DMS79 treated with DMSO at 0.1 percent for 48 hours (cell line): ENCODE data around the gene ROBO1.
"Not testable (repeated sequence)": the region's sequence is repeated elsewhere in the genome, so short reads cannot be mapped to it uniquely, and the experiment has no call there.

Experiments used
- DNase-seq: peaks from one replicate; lab custom pipeline; 2025; lab: John Stamatoyannopoulos, UW

ROBO1 gene

DNA sequence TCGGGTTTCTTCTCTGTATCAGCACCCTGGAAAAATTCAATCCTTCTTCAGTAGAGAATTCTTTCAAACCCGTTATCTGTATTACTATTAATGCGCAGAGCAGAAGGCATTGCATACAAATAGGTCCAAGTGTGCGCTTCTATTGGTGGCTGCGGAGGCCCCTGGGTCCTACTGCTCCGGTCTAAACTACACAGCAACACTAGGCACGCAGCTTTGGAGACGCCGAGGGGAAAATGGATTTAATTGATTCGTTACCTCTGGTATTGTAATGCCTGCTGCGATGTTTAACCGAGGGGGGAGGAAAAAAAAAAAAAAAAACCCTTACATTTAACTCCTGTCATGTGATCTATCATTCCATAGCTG, at the start of gene ROBO1:
Gene ROBO1 (minus strand): TSS at position 94 of the 363 bp plus-strand sequence.
- DNase-seq, result no peak

DNA sequence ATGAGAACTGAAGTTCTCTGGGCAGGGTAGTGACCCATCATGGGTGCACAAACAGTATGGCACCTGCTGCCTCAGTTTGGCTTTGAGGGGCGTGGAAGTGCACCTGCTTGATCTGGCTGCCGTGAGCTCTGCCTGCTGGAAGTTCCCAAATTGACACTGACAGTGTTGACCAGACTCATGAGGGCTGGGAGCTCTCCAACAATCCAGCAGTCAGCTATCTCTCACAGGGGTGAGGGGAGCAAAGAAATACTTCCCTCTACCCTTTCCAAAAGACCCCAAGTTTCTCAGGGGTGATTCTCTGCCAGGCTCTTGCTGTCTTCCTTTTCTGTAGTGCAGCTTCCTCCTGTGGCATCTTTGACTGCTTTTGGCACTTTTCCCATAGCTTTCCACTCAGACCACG, 49.4 kb upstream of the ROBO1 start:
- DNase-seq, result no peak

DNA sequence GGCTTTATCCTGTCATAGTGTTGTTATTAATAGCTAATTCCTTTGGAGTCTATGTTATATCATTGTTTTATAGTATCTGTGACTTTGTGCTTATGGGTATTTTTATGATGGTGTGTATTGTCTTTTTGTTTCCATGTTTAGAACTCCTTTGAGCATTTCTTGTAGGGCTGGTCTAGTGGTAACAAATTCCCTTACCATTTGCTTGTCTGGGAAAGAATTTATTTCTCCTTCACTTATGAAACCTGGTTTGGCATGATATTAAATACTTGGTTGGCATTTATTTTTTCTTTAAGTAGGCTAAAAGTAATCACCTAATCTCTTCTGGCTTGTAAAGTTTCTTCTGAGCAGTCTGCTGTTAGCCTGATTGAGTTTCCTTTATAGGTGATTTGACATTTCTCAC, 47.7 kb upstream of the ROBO1 start:
- no peak for DNase-seq

DNA sequence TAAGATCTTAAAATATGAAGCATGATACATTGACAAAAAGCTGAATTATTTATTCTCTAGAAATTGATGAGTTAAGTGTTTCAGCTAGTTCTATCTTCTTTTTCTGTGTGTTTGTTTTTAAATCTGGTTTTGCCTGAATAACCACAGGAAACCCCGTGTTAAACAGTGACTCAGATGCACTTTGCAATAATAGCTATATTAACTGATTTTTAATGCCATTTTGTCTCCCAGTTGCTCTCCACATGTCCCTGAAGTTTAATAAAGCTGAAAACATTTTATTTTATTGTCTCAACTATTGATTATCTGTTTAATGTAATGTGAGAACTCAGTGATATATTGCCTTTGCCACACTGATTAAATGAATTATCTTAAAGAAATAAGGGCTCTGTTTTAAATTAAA, 42.8 kb upstream of the ROBO1 start:
- DNase-seq, result no peak

DNA sequence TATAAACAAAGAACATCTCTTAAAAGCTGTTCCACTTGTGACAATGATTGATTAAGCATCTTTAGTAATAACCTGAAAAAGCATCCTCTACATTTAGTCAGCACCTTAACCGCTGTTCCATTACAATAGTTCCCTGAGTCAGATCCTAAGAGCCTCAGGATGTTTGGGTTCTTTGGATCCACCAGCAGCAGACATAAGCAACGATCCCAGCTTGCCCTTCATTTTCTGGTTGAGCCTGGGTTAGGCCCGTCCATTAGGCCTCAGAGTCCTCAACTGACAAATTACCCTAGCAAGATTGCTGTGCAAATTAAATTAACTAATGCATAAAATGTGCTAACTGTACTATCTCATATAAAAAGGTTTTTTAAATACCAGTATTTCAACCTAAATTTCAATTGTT, 42.3 kb upstream of the ROBO1 start:
- DNase-seq, result no peak

DNA sequence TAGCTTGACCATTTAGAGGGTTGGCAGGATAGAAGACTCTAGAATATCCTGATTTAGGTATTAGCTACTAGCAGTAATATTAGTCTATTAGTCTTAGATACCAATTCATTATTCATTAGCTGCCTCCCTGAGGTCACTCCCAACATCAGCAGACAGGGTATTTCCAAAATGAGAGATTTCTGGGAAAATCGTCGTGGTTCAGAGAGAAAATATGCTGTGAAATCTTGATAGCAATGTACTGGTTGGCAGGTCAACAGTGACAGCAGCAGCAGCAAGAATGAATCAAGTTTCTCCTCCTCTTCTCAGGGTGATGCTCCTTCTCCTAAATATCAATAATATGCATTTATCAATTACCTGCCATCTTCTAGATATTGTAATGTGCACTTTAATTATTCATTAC, 41.3 kb upstream of the ROBO1 start:
- no peak for DNase-seq

DNA sequence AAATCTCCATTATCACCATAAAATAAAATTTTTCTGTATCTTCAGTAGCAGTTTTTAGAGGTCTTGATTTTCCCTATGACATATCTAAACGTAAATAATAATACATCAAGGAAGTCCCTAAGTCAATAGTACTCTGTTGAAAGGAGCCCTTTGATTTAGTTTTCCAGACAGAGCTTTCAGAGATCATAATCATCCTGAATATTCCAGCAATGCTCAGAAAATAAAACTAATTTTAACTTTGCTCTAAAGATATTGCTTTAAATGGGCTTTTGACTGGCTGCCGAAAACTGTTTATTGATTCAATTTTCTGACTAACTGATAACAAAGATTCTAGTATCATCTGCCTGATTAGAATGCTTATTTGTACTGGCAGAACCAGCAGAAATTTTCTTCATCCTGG, 40.7 kb upstream of the ROBO1 start:
- no peak for DNase-seq

DNA sequence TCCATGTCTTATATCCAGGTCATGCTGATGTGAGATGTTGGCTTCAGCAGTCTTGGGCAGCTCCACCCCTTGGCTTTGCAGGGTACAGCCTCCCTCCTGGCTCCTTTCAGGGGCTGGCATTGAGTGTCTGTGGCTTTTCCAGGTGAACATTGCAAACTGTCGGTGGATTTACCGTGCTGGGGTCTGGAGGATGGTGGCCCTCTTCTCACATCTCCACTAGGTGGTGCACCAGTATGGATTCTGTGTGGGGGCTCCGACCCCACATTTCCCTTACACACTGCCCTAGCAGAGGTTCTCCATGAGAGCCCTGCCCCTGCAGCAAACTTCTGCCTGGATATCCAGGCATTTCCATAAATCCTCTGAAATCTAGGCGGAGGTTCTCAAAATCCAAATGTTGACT, 22.4 kb upstream of the ROBO1 start:
- not testable (repeated sequence) for DNase-seq

DNA sequence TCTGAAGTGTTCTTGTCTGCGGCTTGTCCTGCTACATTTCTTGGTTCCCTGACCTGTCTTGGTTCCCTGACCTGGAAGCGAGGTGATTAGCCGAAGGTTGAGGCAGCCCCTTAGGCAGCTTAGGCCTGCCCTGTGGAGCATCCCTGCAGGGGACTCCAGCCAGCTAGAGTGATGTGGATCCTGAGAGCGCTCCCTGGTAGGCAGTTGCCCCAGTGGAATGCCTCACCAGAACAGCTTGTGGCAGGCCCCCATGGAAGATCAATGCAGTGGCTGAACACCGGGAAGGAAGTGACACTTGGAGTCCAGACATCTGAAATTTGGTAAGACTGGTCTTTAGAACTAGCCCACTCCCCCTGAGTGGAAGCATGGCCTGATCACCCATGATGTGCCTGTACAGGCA, 5.5 kb upstream of the ROBO1 start:
- no peak for DNase-seq

DNA sequence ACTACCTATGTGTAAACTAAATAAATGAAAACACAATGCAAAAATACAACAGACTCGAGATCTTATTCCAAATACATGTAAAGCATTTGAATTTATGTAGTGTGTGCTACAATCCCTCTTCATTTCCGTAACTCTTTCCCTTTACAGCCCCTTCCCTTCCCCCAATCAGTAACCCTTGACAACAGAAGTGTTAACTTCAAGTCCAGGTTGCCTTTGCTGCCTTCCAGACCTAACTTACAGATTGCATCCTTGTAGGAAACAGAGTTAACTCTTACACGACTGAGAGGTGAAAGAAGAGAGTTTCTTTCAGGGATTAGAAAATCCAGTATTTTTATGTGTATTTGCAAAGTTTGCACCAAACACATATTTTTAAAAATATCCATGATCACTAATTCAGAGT, 1.4 kb upstream of the ROBO1 start:
- DNase-seq, result no peak

DNA sequence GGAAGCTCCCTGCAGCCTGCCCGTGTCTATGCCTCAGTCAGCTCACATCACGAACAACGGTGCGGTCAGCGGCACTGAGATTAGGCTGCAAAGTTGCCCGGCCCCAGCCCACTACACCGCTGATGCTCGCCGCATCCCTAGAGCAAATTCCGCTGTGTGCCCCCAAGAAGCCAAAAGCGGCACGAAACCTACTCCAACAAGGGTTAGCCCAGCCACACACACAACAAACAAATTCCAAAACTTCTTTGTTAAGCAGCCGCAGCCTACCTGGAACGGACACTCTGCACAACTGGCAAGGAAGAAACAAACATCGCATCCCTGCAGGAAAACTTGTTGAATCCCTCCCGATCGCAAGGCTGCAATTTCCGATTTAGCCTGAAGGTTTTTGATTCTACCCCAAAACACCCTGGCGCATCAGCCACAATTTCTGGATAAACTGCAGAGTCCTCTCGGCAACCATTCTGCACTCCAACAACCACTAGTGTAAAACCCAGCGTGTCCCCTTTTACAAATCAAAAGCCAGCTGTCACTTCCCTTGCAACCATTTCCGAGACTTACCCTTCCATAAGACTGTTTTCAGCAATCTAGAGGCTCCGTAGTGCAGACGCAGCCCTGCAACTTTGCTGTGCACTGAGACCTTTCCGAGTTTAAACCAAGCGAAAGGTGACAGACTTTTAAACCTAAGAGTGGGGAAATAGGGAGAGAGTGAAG, 449 bp downstream of the ROBO1 start:
- no peak for DNase-seq

DNA sequence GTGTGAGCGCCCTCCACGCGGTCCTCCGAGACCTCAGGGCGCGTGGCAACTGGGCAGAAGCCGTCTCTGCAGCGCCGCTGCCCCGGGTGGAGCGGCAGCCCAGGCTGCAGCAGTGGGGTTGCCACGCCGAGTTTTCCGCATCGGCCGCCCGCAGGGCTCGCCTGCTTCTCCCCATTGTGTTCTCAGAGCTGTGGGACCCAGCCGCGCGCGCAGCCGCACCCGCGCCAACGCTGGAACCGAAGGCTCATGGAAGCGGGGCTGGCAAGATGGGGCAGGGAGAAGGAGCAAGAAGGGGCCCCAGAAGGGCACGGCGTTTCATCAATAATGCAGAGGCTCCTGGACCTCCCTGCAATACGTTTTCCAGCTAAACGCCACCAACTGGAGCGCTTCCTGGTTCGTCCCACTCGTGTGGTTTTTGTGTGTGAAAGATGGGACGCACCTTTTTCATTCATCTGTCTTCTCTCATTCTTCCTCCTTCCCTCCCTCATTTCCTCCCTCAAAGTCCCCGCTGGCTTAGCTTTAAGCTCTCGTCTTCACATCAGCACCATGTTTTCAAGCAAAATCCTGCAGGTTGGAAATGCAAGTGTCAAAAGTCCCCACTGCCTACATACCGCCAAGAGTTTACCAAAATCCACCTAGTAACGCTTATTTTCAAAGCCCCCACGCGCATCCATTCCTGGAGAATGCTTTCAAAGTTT, 1.2 kb downstream of the ROBO1 start:
- DNase-seq, result no peak

DNA sequence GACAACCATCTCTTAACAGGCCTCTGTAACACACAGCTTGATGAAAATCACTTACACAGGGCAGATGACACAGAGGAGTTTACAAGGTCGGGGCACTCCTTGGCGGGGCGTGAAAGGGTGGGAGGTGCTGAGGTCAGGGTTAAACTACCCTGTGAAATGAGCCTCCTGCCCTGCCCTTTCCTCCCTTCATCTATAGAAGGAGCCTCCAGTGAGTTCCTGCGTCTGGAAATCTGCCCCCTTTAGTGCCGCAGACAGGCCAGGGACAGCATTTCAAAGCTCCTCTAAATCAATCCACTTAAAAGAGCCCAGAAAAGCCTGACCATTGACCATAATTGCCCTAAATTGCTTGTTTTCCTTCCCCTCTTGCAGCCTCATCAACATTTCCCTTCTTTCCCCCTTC, 1.9 kb downstream of the ROBO1 start:
- DNase-seq, result no peak

DNA sequence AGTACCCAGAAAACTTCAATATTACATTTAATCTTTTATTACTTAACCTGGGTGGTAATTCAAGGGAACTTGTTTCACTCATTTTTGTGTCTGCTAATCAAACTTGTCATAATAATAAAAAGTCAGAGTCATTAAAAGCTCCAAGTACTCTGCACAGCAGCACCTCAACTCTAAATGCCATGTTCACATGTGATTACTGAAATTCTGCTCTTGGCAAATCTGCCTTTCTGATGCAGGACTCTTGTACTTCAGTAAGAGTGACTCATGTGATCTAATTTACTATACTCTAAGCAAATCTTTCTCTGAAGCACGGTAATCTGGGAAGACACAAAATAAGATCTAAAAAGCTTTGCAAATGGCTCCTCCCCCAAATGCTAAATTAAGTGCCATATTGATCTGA, 6.4 kb downstream of the ROBO1 start:
- no peak for DNase-seq

DNA sequence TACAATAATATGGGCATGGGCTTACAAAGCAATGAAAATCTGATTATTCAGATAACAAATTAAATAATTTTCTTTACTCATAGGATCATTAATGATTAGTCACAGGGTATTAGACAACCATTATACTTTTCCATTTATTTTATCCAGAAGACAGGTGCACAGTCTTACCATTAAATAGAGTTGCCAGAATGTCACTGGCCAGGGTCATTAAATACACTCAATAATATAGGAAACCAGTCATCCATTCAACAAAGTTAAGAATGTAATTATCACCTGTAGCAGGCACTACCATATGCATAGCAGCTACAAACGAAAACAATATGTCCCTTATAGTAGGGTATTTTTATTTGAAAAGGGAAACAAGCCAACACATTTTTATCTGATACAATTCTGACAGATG, 16.1 kb downstream of the ROBO1 start:
- no peak for DNase-seq

DNA sequence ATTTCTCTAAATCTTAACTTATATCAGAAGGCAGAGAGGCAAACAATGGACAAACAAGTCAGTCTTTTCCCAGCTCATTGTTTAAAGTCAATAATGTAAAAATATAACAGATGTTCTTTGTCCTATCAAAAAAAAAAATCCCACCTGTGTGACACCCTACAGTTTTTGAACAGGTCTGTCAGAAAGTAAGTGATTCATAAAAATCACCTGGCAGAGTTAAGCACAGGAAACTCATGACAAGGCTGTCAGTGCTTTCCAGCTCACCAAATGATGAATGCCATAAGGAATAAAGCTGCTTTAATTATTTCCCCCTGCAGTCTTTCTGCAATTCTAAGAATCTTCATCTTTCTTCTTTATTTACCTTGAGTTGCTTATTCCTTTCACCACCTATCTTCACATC, 30.3 kb downstream of the ROBO1 start:
- DNase-seq, result no peak

DNA sequence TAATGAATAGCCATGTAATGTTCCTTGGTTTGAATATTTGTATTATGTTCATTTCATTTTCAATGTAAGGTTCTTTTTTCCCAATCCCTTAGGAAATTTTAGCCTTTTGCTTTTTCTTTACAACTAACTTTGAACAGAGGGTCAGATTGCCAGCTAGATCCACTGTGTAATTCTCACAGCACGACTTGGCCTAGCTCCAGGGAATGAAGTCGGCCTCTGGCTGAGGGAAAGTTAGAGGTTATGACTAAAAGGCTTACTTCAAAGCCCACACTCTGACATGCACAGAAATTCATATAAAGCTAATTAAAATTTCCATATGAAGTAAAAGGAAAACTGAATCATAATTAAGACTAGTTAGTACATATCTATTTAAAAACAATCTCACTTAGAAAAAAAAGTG, 38.7 kb downstream of the ROBO1 start:
- no peak for DNase-seq

DNA sequence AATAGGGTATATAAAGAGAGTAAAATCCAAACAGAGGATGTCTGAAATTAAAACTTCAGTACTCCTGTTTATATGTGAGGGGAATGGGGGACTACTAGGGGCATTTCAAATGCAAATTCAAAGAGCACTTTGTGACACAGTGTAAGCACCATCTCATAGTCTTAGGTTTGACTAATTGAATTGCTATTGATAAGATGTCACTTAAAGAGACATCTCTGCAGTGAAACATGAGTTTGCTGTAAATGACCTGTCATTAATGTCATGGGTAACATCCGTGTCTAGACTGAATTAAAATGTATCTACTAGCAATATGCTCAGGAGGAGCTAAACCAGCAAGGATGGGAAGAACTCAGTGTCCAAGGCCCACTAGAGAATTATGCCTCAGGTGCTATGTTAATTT, 41.0 kb downstream of the ROBO1 start:
- no peak for DNase-seq

DNA sequence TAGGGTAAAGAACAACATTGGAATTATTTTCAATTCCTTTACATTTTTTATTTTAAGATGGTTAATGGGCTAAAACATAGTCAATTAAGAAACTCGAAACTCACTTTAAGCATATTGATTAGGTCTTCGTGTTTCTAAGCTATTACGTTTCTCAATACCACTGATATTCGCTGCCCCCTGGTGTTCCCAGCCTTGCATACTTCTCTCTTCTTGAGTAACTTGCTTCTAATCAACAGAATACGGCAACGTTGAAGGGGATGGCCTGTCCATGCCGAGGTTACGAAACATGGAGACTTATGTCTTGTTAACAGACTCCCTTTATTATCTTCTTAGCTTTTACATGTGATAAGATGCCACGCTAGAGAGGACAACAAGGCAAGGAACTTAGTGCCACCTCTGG, 43.6 kb downstream of the ROBO1 start:
- no peak for DNase-seq

DNA sequence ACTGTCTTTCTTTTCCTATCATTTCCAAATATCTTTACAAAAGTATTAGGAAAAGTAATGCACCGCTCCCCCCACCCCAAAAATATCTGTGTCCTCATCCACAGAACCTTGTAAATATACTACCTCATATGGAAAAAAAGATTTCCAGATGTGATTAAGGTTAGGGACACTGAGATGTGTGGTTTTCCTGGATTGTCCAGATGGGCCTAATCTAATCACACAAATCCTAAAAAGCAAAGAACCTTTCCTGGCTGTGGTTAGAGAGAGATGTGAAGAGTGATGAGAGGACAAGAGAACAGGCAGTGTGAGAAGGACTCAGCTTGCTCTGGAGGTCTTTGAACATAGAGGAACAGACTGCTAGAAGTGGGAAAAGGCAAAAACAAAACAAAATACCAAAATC, 77.7 kb downstream of the ROBO1 start:
- DNase-seq, result no peak

DNA sequence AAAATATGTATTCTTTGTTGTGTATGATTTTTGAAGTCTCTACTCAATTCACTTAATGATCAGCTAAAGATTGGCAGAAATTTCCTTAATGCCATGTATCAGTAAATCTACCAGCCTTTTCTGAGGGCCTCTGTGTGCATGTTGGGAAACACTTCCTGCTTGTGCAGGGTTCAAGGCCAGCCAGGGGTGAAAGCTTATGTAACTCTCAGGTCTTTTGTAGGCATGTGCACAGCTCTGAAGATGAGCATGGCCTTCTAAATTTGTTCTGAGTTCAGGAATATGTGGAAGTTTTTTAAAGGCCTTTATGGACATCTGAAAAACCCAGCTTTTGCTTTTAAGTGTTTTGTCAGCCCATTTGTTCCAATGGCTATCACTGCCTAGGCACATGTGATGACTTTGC, 82.7 kb downstream of the ROBO1 start:
- no peak for DNase-seq

DNA sequence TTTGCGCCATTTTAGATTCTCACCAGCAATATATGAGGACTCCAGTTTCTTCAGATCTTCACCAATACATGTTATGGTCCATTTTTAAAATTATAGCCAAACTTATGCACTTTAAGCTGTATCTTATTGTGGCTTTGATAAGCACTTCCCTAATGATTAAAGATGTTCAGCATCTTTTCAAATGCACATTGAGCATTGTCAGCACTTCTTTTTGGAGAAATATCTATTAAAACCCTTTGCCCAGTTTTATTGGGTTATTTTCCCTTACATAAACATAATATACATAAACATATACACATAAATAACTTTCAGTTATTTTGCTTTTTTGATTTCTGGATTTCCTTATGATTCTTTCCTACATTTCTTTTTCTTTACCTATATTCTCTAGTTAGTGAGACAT, 83.8 kb downstream of the ROBO1 start:
- no peak for DNase-seq

DNA sequence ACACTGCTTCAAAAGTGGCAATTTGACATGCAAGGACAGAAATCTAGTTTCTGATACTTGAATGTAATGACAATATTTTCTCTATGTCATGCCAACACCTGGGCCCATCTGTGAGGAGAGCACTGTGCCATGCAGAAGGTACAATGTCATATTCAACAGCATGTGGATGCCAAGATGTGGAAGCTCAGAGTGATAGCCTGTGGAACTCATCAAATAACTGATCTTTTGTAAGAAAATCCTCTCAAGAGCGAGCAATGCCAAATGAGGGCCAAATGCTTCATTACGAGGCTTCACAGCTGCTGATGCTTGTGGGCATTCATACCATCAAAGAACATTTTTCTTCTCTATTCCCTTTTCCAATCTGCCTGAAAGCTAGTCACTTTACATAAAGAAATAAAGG, 95.1 kb downstream of the ROBO1 start:
- DNase-seq, result no peak

DNA sequence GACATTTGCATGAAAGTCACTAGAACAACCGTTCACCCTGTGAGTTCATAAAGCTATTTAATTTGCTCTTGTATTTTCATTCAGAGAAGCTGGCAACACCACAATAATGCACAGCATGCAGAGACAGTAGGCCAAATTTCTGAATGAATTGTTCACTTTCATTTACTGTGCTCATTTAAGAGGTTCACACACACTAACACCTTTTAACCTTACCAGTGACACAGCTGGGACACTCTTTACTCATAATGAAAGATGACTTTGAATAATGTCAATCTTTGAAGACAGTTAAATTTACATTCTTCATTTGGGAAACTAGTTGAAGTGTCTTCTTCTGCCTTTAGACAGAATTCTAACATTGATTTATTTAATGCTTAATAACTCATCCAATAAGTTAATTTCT, 95.7 kb downstream of the ROBO1 start:
- no peak for DNase-seq
